Measurements from ENCODE around the gene MORN1. TPM values are rescaled to one million over a fixed set of nuclear protein-coding genes. Genes with fewer than 3 reads are reported as not detected.
"Not testable (repeated sequence)": the region's sequence is repeated elsewhere in the genome, so short reads cannot be mapped to it uniquely, and the experiment has no call there.

The MORN1 gene
- total RNA-seq, 1 donor from 2014 or later = 19.0 TPM

DNA sequence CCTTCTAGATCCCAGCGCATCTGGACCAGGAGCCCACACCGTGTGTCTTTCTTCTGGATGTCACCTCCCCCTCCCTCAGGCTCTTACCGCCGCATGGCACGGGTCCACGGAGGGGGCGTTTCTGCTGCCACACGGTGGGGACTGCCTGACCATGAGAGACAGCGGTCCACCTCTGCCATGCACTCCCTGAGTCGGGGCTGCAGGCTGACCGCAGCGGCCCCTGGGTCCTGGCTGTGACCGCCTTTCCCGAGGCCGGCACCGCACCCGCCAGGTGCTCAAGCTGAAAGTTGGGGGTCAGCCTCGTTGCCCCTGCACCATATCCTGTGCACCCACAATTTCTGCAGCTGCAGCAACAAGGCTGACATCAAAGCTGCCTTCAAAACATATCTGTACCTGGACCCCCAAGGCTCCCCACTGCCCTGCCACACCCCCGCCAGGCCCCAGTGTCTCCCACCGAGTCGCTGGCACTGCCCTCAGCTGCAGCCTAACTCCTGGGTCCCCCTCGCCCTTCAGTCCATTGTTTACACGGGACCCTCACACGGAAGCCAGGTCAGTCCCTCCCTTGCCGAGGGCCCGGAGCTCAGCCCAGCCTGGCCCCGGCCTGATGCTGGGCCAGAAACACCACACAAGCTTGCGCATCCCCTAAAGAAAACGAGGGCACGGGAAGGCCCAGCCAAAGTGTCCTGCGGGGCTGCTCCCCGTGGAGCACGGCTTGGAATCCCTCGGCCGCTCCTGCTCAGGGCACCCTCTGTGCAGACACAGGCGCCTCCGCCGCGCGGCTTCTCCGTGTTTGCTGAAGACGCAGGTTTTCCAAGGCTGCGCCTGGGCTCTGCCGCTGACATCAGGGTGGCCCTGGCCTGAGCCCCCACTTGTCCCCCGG, 51.9 kb downstream of the MORN1 start:
- DNase-seq (ENCODE audit: low spot score) = no peak

DNA sequence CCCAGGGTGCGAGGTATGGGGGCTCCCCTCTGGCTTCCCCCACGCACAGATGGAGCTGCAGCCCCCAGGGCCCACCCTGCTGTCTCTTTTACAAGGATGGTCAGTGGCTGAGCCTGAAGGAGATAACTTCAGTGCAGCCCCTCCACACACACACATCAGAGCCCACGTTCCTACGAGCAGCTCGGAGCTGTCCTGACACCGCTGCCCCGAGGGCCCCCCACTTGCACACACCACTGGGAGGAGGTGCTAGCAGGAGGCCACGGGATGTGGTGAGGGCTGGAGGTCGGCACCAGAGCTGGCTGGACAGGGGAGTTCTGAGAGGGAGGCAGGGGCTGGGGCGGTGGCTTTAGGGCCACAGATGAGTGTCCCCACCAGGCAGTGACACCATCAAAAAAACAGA, 53.9 kb downstream of the MORN1 start:
- DNase-seq (ENCODE audit: low spot score) = no peak

DNA sequence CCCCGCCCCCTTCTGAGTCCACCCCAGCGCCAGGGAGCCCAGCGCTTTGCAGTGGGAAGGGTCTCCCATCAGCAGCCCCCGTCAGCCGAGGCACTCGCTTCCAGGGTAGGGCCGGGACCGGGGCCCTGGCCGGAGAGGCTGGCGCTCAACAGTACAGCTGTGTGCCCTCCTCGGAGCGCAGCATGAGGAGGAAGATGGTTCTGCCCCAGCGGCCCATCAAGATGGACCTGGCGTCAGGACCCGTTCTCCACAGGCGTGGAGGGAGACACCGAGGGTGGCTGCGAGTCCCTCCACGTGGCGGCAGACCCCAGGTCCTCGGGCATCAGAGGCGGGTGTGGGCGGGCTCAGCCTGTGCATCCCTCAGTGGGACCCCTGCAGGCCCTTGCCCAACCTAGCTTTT, 54.3 kb downstream of the MORN1 start:
- DNase-seq (ENCODE audit: low spot score) = no peak

DNA sequence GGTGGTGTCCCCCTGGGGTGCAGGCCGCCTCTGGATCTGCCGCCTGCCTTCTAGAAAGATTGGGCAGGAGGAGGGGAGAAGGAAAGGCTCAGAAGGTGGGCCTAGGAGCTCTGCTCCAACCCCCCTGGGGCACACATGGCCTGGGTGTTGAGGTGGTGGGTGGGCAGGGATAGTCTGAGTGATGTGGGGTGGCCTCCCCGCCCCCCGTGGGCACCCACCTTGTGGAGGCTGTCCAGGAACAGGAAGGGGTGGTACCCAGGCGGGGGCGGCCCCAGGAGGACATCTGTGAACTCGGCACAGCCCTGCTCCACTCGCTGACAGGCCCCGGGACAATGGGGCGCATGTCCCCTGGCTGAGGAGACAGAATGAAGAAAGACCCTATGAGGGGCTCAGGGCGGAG, 54.9 kb downstream of the MORN1 start:
- no peak for DNase-seq (ENCODE audit: low spot score)

DNA sequence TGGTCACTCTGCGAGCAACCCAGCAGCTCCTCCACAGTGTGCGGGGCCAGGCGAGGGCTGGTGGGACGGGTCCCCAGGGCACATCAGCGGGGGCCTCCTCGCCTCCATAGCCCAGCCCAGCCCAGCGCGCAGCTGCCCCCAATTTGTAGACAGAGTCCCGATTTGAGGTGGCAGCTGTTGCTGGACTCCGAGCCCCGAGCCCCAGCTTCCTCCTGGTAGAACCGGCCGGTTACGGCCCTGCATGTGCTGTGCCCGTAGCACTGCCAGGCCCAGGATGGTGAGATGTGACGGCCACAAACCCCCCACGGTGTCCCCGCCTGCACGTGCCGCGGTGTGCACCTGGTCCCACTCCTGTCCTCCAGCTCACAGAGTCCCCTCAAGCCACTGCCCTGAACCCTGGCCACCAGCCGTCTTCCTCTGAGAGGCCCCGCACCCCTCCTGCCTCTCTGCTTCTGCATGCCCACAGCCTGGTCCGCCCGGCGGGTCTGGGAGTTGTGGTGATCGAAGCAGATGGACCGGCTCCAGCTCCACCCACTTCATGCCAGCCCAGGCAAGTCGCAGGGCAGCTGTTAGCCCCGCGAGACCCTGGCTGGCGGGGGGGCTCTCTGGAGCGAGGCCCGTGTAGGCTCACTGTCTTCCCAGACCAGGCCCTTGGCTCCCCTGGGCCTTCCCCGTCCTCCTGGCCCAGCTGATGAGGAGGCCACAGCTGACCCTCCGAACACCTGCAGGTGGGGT, 55.5 kb downstream of the MORN1 start:
- DNase-seq (ENCODE audit: low spot score) = peak; percentile 83

DNA sequence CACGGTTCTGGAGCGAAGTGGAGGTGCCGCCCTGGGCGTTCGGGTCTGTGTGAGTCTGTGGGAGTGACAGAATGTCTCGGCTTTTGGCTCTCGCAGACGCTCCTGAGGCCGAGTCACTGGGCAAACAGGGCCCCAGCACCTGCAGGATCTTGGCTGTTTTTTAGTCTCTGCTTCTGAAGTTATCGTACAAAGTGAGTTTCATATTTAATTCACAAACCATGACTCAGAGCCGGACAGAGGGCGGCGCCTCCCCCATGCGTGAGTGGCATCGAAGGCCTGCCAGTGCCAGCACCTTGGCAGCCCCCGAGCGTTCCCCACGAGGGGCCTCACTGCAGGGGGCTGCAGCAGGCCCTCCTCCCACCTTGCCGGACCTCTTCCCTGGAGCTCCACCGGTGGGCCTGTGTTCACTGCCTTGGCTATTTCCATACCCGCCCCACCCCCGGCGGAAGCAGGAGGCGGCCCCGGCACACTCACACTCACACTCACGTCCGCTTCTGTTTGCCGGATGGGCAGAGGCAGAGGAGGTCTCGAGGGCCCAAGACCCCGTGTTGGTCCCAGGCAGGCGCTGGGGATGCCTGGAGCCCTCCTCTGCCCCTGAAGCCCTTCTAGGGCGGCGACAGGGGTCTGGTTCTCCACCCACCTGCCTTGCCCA, 56.3 kb downstream of the MORN1 start:
- DNase-seq (ENCODE audit: low spot score) = no peak

DNA sequence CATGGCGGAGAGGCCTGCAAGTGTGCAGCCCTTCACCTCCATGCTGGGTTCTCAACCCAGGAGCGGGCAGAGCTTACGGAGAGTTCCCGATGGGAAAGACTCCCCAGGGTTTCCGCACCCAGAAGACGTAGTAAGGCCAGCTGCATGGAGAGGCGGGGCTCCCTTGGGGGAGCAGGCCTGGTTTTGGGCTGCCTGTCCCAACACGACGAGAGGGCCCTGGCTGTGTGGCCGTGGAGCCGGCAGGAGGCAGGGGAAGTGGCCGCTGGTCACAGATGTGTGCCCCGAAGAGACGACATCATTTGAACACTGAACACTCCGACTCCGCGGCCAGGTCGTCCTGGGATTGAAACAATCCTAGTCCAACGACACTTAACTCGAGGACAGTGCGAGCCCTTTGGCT, 57.0 kb downstream of the MORN1 start:
- DNase-seq (ENCODE audit: low spot score) = no peak

DNA sequence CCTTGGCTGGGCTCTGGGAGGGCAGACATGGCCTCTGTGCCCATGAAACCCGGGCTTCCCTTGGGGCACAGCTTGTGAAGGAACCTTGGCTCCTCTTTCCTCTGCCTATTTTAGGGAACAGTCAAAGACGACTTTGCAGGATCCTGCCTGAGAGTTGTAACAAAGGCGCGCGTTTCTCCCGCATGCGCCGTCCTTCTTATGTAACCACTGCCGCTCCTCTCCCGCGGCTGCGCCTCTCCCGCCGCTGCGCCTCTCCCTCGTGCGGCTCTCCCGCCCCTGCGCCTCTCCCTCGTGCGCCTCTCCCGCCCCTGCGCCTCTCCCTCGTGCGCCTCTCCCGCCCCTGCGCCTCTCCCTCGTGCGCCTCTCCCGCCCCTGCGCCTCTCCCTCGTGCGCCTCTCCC, 59.8 kb downstream of the MORN1 start:
- not testable (repeated sequence) for DNase-seq (ENCODE audit: low spot score)

DNA sequence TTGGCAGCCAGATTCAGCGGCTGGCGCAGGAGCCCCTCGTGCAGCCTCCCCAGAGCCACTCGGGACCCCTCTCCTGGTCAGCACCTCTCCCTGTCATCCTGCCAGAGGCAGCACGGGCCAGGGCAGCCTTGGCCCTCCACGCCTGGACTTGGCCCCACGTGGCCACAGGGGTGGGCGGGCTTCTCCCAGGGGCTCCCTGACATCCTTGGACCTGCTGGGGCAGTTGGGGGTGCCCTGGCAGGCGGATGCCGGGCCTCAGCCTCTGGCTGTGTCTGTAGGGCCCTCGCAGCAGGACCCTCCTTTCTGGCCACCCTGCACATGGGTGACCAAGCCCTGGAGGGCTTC, 60.2 kb downstream of the MORN1 start:
- no peak for DNase-seq (ENCODE audit: low spot score)

DNA sequence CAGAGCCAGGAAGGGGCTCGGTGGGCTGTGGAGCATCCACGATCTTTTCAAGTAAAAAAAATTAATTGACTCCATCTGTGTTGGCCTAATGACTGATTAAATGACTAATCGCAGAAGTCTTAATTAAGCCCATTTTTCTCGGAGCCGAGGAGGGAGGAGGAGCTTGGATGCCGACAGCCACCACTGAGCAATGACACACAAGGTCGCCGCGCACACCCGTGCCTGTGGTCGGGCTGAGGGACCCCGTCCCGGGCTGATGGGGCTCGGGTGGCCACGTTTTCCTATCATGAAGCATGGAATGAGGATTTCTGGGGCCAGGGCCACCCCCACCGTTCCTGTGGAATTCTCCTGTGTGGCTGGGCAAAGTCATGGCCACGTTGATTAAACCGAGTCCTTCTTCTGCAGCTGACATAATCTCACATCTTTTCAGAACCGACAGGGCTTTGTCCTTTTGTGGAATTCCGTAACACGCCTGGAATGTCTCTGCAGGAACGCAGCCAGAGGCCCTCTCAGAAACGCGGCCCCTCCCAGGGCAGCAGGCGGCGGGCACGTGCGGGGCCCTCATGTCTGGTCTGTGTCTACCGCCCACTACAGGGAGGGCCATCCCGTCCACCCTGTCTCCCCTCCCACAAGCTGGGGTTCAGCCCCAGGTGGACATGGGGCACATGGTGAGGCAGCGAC, 60.7 kb downstream of the MORN1 start:
- no peak for DNase-seq (ENCODE audit: low spot score)

DNA sequence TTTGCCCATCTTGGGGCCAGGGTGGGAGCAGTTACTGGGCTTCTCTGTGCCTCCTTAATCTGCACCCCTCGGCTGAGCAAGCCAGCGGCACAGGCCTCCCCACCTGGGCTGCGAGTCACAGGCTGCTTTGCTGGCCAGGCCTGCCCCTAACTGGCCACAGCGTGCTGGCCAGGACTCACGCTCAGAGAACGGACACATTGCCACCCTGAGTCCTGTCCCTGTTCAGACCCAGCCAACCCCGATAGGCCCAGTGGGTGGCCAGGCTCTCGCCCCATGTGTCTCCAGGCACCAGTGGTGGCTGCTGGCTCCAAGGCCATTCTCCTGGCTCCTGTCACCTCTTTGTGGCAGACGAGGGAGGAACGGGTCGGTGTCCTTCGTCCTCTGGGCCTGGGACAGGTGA, 61.3 kb downstream of the MORN1 start:
- no peak for DNase-seq (ENCODE audit: low spot score)

DNA sequence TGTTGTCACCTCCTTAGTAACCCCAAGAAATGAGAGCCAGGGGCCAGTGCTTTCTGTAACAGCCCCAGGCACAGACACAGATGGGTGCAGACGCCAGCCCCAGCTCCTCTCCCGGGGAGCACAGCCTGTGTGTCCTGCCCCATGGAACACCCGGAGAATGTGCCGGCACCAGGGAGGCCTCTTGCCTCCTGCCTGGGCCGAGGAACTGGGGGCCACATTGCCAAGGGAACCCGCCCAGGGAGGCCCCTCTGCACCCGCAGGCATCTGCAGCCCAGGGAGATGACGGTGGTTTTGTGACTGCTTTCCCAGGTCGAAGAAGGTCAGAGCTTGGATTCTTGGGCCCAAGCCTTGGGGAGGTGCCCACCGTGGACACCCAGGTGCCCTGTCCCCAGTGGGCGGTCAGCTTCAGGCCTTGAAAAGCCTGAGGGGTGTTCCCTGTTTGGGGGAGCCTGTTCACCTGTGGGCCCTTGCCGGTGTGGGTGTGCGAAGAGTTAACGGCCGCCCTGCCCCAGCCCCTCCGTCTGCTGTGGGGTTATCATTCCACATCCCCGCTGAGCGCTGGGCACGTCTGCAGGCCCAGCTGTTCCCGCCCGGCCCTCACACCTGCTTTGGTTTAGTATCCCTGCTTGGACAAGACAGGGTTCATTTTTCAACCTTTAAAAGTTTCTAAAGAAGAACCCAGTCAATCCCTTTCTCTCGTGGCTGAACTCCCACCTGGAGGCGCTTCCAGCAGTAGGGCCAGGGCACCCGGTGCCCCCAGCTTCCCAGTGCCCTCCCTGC, 62.5 kb downstream of the MORN1 start:
- DNase-seq (ENCODE audit: low spot score) = no peak

DNA sequence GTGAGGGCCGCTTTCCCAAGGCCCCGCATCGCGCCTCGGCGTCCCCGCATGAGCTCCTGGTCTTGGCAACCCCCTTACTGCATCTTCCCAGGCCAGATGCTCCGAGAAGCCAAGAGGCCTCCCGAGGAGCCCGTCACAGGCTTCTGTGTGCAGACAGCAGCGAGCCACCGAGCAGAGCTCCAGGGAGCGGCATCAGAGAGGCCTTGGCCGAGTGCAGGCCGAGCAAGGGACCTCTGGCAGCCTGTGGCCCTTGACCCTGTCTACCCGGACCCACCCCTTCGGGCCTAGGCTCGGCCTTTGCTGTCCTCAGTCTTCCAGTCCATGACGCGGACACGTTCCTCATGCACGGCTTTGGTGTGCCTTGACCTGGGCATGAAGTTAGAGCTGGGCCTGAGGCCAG, 63.5 kb downstream of the MORN1 start:
- DNase-seq (ENCODE audit: low spot score) = no peak

DNA sequence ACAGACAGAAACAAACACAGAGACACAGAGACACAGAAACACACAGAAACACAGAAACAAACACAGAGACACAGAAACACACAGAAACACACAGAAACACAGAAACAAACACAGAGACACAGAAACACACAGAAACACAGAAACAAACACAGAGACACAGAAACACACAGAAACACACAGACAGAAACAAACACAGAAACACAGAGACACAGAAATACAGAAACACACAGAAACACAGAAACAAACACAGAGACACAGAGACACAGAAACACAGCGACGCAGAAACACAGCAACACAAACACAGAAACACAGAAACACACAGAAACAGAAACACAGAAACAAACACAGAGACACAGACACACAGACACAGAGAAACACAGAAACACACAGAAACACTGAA, 64.2 kb downstream of the MORN1 start:
- not testable (repeated sequence) for DNase-seq (ENCODE audit: low spot score)

DNA sequence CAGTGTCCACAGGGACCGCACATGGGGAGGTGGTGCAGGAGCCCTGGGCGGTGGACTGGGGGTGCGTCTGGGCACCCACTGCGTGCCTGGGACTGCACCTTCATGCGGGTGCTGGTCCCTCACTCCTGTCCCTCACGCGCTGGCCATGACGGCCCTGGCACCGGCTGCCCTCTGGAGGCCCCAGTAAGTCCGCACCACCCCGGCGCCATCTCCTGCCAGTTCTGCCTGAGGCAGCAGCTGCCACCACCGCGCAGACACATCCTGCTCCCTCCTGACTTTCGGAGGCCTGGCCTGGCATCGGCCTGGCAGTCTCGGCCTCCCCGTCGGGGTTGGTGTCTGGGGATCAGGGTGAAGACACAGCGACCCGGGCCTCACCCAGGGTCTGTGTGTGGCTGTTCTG, 64.8 kb downstream of the MORN1 start:
- DNase-seq (ENCODE audit: low spot score) = no peak

DNA sequence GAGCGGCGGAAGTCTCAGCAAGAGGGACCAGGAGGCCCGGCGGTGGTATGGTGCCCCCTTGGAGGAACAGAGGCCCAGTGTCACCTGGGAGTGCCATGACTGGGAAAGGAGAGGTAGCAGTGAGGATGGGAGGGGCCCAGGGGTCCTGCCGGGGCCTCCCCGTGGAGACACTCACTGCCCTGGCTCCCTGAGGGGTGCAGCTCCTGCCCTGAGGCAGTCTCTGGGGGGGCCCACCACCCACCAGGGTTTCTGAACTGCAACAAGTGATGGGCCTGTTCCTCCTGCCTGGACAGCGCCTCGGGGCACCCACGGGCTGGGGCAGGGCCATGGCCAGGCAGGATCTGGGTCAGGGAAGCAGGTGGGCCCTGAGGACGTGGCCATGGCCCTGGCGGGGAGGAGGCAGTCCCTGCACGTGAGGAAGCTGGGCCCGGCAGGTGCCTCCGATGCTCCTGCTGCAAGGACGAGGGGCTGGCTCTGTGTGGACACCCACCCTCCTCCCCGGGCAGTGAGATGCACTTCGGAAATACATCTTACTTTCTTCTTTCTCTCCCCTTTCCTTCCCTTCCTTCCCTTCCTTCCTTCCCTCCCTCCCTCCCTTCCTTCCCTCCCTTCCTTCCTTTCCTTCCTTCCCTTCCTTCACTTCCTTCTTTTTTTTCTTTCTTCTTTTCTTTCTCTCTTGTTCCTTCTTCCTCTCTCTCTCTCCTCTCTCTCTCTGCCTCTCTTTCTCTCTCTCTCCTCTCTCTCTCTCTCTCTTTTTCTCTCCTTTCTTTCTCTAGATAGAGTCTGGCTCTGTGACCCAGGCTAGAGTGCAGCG, 66.6 kb downstream of the MORN1 start:
- no peak for DNase-seq (ENCODE audit: low spot score)

DNA sequence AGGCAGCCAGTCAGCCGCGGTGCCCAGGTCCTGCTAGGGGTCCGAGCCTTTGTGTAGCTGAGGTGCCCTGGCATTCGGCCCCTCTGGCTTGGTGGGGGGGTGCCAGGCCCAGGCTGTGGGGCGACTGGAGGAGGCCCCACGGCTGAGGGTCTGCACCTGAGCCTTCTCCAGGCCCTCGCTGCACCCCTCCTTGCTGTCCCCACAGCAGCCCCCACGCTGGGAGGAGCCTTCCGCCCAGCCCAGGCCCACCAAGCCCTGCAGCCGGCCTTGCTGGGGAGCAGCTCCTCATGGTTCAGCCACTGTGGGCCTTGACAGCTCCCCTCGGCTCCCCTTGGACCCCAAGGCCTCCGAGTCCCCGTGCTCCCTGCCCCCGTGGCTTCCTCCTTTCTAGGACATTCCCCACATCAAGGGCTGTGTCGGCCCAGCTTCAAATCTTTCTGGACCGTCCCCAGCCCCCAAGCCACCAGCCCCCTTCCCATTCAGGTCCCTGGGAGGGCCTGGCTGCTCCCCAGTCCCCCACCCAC, 67.8 kb downstream of the MORN1 start:
- no peak for DNase-seq (ENCODE audit: low spot score)

DNA sequence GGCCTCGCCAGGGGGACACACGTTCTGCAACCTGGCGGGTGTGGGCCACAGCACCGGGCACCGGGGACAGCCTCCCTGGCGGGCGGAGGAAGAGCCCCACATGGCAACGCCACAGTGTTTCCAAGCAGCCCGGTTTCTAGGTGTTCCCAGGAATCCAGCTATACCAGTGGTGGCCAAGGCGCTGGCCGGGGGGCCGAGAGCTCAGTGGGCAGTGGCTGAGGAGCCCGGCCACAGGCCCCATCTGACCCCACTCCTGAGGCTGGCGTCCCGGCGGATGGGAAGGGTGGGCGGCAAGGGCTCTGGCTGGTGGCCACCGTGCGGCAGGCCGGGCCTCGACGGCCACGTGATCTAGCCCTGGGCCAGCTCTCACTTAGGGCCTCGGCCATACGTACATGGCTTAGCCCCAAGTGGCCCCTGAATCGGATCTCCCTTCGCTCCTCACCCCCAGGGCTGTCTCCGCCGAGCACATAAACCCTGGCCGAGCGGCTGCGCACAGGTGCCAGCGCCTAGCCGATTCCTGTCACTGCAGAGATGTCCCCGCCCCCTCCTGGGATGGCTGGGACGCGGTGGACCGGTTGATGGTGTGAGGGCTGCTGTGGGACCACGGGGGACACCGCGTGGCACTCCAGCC, 68.7 kb downstream of the MORN1 start:
- no peak for DNase-seq (ENCODE audit: low spot score)

DNA sequence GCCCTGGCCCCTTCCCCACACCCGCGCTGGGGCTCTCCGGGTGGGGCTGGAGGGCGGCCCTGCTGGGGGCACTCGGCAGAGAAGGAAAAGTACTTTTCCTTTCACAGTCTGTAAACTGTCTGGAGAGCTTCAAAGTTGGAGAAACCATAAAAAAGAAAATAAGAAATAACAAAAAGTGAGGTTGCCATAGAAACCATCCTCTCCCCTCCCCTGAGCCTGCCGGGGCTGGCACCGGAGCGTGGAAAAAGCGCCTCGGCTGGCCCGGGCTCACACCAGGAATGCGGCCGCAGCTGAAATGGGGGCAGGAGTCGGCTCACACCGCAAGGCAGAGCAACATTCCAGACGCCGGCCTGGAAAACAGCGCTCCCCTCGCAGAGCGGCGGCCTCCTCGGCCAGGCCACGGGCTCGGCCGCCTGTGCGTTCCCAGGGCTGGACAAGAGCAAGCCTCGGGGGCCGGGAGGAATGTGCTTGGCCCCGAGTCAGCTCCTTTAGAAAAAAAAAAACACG, 69.2 kb downstream of the MORN1 start:
- no peak for DNase-seq (ENCODE audit: low spot score)

Data from ureter (tissue), 1 donor.